Gastroesophageal sphincter (tissue), 3 donors: ENCODE measurements around the gene PPIH.

Source experiments
- CTCF ChIP-seq, 4 experiments: fragments of 200-600 bp in 2 of 4; fragments of 450-650 bp in 2 of 4; sonication (generic) in 1 of 4; IDR thresholded peaks; one replicate each; pipeline ENCODE4 v1.5.1; 2017 to 2019; ENCODE audit warnings: antibody characterized with exemption in 4 of 4, mild to moderate bottlenecking in 2 of 4, moderate library complexity in 2 of 4
- EP300 ChIP-seq: sonication (generic); formaldehyde crosslinking; IDR thresholded peaks from one replicate; pipeline ENCODE4 v1.6.1; 2017; ENCODE audit warnings: antibody characterized with exemption, mild to moderate bottlenecking

- TF ChIP-seq CTCF (IDR thresholded peaks at IDR 0.05): no peak
- TF ChIP-seq EP300: no peak
Observed at GRCh38 chr1:42657201-42657600, 1.0 kb upstream of the PPIH start.
